Activated CD8-positive, alpha-beta memory T cell treated with anti-CD3 and anti-CD28 coated beads, Interleukin-2, amount 50 U/mL, for 1 hour (primary cell): ENCODE measurements around the gene RNU5D-1.
"Not testable (repeated sequence)": the region's sequence is repeated elsewhere in the genome, so short reads cannot be mapped to it uniquely, and the experiment has no call there.

ENCODE experiments used
- DNase-seq: peaks from one replicate; pipeline ENCODE4 v3.0.0-alpha.2; 2020; ENCODE audit errors: extremely low read depth

Gene RNU5D-1

DNA sequence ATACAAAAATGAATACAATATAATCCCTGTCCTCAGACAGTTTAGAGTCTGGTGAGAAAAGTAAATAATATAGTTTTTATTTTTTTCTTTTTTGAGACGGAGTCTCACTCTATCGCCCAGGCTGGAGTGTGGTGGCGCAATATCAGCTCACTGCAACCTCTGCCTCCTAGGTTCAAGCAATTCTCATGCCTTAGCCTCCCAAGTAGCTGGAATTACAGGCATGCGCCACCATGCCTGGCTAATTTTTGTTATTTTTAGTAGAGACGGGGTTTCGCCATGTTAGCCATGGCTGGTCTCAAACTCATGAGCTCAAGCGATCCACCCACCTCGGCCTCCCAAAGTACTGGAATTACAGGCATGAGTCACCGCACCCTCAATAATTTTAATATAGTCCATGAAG lies 31.6 kb downstream of the RNU5D-1 start:
- not testable (repeated sequence) for DNase-seq

GRCh38 chr1:44698138-44698537 lies 32.8 kb downstream of the RNU5D-1 start:
- DNase-seq, result no peak

DNA sequence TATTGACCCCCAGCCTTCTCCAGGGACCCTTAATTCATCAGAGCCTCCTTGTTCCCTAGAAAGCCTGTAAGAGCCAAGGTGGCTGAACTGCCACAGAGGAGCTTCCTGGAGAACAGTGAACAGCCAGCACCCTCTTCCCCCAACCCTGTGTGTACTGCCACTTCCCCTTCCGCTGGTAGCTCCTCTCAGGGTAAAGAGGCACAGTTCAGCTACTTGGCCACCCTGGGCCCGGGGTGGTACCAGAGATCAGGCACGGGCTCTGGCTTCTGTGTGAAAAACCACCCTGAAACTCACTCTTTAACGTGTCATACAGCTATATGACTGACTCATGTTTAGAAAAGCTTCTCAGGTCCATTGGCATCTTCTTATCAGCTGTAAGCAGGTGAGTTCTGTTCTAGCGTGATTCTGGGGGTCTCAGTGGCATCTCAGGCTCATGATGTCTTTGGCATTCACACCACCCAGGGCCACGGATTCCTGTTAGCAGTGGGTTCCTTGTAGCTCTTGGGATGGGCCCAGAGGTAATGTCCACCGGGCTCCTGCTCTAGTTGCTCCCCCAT lies 34.1 kb downstream of the RNU5D-1 start:
- DNase-seq, result no peak

DNA sequence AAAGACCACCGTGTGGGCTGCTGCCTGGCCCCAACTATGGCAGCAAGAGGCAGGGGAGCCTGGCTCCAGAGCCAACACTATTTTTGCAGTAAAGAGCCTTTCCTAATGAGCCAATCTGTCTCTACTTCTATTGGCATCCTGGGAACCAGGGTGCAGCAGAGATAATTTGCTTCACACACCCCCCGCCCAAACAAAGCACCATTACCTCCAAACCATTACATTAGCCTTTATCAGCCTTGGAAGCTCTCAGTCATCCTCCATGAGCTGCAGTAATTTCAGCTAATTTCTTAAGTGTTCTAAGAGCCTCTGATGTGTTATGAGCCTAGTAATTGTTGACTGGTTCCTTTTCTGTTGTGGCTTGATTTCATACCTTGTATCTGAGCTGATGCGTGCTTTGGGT lies 34.9 kb downstream of the RNU5D-1 start:
- no peak for DNase-seq

DNA sequence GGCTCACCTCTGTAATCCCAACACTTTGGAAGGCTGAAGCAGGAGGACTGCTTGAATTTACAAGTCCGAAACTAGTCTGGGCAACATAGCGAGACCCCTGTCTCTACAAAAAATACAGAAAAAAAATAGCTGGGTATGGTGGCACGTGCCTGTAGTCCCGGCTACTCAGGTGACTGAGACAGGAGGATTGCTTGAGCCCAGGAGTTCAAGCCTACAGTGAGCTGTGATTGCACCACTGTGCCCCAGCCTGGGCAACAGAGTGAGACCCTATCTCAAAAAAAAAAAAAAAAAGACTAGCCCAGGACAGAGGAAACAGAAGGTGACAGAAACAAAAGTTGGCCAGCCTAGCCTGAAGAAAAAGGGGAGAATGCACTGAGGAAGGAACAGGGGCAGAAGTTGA lies 35.3 kb downstream of the RNU5D-1 start:
- DNase-seq, result no peak

DNA sequence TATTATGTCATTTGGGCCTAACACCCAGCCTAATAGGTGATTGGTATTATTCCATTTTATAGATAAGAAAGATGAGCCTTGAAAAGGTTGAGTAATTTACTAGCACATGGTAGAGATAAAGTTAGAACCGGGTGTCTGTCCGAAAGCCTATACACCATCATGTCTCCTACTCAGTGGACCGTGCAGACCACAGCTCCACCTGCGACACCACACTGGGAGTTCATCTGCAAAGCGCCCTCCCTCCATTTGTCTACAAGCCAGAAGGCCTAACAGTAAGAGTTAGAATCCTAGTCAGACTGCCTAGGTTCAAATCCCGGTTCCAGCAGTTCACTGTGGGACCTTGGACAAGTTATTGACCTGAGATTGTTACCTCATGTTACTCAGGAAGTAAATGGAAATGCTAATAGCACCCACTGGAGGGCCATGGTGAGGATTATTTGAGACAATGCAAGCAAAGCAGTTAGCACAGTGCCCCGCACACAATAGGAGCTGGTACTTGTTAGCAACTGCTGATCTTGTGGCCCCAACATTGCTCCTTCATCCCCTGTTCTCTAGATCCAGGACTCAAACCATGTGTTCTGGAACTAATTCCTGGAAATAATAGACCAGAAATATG lies 36.0 kb downstream of the RNU5D-1 start:
- no peak for DNase-seq

DNA sequence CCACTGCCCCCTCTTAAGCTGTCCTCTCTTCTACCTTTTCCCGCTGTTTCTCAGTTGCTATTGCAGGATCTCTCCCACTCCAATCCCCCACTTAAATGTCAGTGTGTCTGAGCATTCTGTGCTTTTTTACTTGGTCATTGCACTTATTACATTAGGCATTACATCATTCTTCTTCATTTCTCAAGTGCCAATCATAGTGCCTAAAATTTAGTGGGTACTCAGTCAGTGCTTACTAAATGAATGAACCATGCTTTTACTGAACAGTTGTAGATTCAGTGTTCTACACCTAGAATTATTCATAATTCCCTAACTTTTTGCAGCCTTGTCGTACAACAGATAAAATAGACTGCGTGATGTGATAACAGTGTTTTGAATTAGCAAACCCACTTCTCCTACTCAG lies 37.1 kb downstream of the RNU5D-1 start:
- no peak for DNase-seq

- DNase-seq, result no peak
Observed at GRCh38 chr1:44693159-44693558, 37.8 kb downstream of the RNU5D-1 start.

- no peak for DNase-seq
Observed at GRCh38 chr1:44689447-44689765, 41.6 kb downstream of the RNU5D-1 start.

- DNase-seq, result no peak
Observed at GRCh38 chr1:44688760-44689446, 42.1 kb downstream of the RNU5D-1 start.

DNA sequence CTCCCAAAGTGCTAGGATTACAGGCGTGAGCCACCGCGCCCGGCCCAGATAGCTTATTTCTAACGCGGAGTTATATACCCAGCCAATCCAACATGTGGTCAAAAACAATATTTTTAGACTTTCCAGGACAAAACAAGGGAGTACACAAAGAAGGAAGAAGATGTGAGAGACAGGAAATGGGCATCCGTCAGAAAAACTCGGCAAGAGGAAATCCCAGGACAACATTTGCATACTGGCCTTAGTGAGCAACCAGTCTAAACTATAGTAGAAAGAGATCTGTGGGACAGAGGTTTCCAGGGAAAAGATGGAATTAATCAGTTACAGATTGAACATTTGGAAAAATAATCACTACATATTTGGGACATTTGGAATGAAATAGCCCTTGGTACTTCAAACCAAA lies 45.1 kb downstream of the RNU5D-1 start:
- no peak for DNase-seq

DNA sequence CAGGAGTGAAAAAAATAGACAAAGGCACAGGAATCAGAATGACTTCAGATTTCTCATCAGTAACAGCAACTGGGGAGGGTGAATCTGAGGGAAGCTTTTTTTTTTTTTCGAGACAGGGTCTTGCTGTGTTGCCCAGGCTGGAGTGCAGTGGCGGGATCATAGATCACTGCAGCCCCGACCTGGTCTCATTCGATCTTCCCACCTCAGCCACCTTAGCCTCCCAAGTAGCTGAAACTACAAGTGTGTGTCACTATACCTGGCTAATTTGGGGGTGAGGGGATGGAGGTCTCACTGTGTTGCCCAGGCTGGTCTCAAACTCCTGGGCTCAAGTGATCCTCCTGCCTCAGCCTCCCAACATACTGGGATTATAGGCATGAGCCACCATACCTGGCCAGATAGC lies 45.8 kb downstream of the RNU5D-1 start:
- no peak for DNase-seq

DNA sequence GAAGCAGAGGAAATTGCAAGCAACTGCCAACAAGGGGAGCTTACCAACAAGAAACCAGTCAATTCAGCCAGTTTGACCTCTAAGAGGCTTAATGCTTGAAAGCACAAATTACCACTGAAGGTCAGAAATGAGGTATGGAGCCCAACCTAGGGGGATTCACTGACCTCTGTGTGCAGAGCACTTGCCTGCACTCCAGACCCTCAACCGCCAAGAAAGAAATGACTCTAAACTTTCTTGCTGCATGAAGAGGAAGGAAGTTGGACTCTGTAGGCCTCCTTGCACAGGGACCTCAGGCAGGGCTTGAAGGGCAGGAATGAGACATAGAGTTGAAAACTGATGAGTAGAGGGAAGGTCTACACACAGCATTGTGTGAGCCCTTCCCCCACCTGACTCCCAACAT lies 46.4 kb downstream of the RNU5D-1 start:
- DNase-seq, result no peak

GRCh38 chr1:44682883-44683265 lies 48.1 kb downstream of the RNU5D-1 start:
- DNase-seq, result no peak

GRCh38 chr1:44681905-44682882 lies 48.8 kb downstream of the RNU5D-1 start:
- no peak for DNase-seq
